Measurements from ENCODE around the gene SPRR4. TPM values are rescaled to one million over a fixed set of nuclear protein-coding genes. Genes with fewer than 3 reads are reported as not detected.

The SPRR4 gene
- total and polyA plus RNA-seq, 2 experiments from 2014 or later: not detected

GRCh38 chr1:152954436-152954835 is 16.0 kb upstream of the SPRR4 start (continued):
- TF ChIP-seq ZNF462 (CRISPR knock-in tag; IDR thresholded peaks at IDR 0.05): no peak

DNA sequence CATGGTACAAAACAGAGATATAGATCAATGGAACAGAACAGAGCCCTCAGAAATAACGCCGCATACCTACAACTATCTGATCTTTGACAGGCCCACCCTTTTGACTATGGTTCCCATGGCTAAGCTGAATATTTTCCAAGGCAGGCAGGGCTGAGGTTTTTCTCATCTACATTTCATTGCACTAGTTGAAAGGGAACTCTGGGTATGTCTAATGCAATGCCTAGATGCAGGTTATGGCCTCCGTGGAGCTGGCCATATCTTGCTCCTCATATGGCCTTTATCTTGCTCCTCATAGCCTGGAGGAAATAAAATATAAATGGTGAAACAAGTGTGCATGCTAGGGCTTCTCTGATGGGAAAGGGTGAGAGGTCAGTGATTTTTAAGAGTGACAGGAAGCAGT is 12.9 kb upstream of the SPRR4 start:
- H3K9me2 ChIP-seq (ENCODE audit: insufficient read depth): no peaks in the 10 kb centered on the region
- Mint-ChIP-seq H3K36me3 (ENCODE audit: low read depth) (no peaks in the 10 kb centered on the region; the same call in 2 of the 3 replicates), H3K4me3 (no peak overlapping the region), H3K9me3 (0 out of 3 replicates have a peak, but pooled peaks cover 4% of the 10 kb centered on the region), H3K4me1 (no peaks in the 10 kb centered on the region), H3K27me3 (ENCODE audit: insufficient read depth, low read depth, poor library complexity) (no peaks in the 10 kb centered on the region), H3K27ac (no peak overlapping the region)
- H3K4me3 ChIP-seq: no peak overlapping the region
- H3K4me2 ChIP-seq: no peak overlapping the region
- H4K20me1 ChIP-seq (replicated peaks; ENCODE audit: insufficient read depth): no peaks in the 10 kb centered on the region
- no peaks in the 10 kb centered on the region for H3K4me1 ChIP-seq (ENCODE audit: insufficient read depth)
- ATAC-seq (no peak), DNase-seq (ENCODE audit: low spot score) (no peak)
- H3K79me2 ChIP-seq (replicated peaks; ENCODE audit: insufficient read depth): no peaks in the 10 kb centered on the region
- H3K27ac ChIP-seq (ENCODE audit: low read depth): no peak overlapping the region
- no peaks in the 10 kb centered on the region for H3K36me3 ChIP-seq (ENCODE audit: insufficient read depth)
- no peaks in the 10 kb centered on the region for H3F3A ChIP-seq (replicated peaks; ENCODE audit: low read depth)
- H3K27me3 ChIP-seq (ENCODE audit: insufficient read depth): no peaks in the 10 kb centered on the region
- H2AFZ ChIP-seq: no peak overlapping the region
- TF ChIP-seq, protein P1, sequence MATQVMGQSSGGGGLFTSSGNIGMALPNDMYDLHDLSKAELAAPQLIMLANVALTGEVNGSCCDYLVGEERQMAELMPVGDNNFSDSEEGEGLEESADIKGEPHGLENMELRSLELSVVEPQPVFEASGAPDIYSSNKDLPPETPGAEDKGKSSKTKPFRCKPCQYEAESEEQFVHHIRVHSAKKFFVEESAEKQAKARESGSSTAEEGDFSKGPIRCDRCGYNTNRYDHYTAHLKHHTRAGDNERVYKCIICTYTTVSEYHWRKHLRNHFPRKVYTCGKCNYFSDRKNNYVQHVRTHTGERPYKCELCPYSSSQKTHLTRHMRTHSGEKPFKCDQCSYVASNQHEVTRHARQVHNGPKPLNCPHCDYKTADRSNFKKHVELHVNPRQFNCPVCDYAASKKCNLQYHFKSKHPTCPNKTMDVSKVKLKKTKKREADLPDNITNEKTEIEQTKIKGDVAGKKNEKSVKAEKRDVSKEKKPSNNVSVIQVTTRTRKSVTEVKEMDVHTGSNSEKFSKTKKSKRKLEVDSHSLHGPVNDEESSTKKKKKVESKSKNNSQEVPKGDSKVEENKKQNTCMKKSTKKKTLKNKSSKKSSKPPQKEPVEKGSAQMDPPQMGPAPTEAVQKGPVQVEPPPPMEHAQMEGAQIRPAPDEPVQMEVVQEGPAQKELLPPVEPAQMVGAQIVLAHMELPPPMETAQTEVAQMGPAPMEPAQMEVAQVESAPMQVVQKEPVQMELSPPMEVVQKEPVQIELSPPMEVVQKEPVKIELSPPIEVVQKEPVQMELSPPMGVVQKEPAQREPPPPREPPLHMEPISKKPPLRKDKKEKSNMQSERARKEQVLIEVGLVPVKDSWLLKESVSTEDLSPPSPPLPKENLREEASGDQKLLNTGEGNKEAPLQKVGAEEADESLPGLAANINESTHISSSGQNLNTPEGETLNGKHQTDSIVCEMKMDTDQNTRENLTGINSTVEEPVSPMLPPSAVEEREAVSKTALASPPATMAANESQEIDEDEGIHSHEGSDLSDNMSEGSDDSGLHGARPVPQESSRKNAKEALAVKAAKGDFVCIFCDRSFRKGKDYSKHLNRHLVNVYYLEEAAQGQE (IDR thresholded peaks at IDR 0.05; ENCODE audit: unreplicated experiment): no peak
- no peak for TF ChIP-seq CREB1 (CRISPR knock-in tag; IDR thresholded peaks at IDR 0.05; ENCODE audit: low read depth)
- no peak for TF ChIP-seq ZNF331 (CRISPR knock-in tag; IDR thresholded peaks at IDR 0.05; ENCODE audit: low read depth)
- TF ChIP-seq EZH2phosphoT487 (IDR thresholded peaks at IDR 0.05; ENCODE audit: unreplicated experiment): no peak
- TF ChIP-seq JUNB (IDR thresholded peaks at IDR 0.05; ENCODE audit: unreplicated experiment): no peak
- TF ChIP-seq POLR2AphosphoS5 (IDR thresholded peaks at IDR 0.05; ENCODE audit: low read depth): no peak
- TF ChIP-seq, protein P2, sequence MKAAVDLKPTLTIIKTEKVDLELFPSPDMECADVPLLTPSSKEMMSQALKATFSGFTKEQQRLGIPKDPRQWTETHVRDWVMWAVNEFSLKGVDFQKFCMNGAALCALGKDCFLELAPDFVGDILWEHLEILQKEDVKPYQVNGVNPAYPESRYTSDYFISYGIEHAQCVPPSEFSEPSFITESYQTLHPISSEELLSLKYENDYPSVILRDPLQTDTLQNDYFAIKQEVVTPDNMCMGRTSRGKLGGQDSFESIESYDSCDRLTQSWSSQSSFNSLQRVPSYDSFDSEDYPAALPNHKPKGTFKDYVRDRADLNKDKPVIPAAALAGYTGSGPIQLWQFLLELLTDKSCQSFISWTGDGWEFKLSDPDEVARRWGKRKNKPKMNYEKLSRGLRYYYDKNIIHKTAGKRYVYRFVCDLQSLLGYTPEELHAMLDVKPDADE (IDR thresholded peaks at IDR 0.05): no peak
- TF ChIP-seq STAT1 (IDR thresholded peaks at IDR 0.05; ENCODE audit: unreplicated experiment): no peak
- TF ChIP-seq NANOG (IDR thresholded peaks at IDR 0.05; ENCODE audit: borderline replicate concordance): no peak

All from GM23338 (cell line).